IPS-20b (cell line): ENCODE measurements around the gene SLC27A2.

Source experiments
- H3K27ac ChIP-seq: one replicate; pipeline ENCODE4 v1.5.1; 2013; ENCODE audit warnings: low read length
- H3K27me3 ChIP-seq: 2 replicates; pipeline ENCODE4 v1.6.1; 2013; ENCODE audit warnings: mild to moderate bottlenecking, low read length, inconsistent platforms; ENCODE audit not compliant: insufficient read depth
- H3K36me3 ChIP-seq: 2 replicates; pipeline ENCODE4 v1.6.1; 2013; ENCODE audit warnings: low read depth, mild to moderate bottlenecking, inconsistent platforms, low read length, moderate library complexity; ENCODE audit not compliant: insufficient read depth
- H3K4me1 ChIP-seq: 2 replicates; pipeline ENCODE4 v1.6.1; 2013; ENCODE audit warnings: mild to moderate bottlenecking, control low read depth, inconsistent platforms, low read length, moderate library complexity; ENCODE audit not compliant: insufficient read depth
- H3K4me3 ChIP-seq: 2 replicates; pipeline ENCODE4 v1.5.1; 2013; ENCODE audit warnings: mild to moderate bottlenecking, low read length, inconsistent platforms
- H3K9ac ChIP-seq: 2 replicates; pipeline ENCODE4 v1.6.1; 2013; ENCODE audit warnings: low read depth, mild to moderate bottlenecking, inconsistent platforms, low read length, moderate library complexity
- H3K9me3 ChIP-seq: 2 replicates; pipeline ENCODE4 v1.6.1; 2013; ENCODE audit warnings: mild to moderate bottlenecking, low read depth, low read length, inconsistent platforms; ENCODE audit not compliant: insufficient read depth

SLC27A2 gene

GRCh38 chr15:50227076-50227475 lies 45.1 kb downstream of the SLC27A2 start:
- Histone ChIP-seq H3K36me3 (no peaks in the 10 kb centered on the region), H3K27ac (no peak overlapping the region), H3K9ac (no peak overlapping the region), H3K9me3 (no peaks in the 10 kb centered on the region), H3K4me1 (no peaks in the 10 kb centered on the region), H3K27me3 (no peaks in the 10 kb centered on the region), H3K4me3 (no peak overlapping the region)

DNA sequence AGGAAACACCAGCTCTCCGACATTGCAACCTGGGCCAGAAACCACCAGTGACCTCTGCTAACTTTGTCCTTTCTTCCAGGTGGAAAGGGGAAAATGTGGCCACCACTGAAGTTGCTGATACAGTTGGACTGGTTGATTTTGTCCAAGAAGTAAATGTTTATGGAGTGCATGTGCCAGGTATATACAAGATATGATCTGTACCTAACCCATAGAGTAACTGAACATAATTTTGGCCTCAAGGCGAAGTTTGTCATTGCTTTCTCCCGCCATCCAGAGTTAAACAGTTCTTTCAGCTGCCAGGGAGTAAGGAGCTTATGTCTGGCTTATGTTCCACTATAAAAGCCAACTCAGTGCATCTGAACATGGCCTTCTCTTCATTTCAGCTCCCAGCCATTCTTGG lies 46.9 kb downstream of the SLC27A2 start:
- H3K4me1 ChIP-seq = no peaks in the 10 kb centered on the region
- H3K27ac ChIP-seq = no peak overlapping the region
- H3K36me3 ChIP-seq = no peaks in the 10 kb centered on the region
- no peak overlapping the region for H3K9ac ChIP-seq
- no peaks in the 10 kb centered on the region for H3K9me3 ChIP-seq
- no peaks in the 10 kb centered on the region for H3K27me3 ChIP-seq
- H3K4me3 ChIP-seq = no peak overlapping the region

DNA sequence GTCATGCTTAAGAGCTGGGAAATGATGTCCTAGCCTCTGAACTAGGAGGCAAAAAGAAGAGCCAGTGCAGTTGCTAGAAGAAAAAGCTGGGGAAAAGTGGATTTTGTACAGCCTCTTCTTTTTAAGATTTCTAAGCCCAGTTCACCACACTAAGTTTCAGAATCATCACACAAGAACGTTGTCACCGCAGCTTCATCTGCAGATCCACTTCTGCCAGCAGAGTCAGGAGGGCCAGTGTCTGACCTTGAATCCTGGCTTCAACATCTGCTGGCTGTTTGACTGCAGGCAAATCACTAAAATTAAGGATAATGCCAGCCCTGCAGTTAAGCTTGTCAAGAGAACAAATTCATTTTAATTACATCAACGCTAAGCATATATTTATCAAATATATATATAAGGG lies 47.3 kb downstream of the SLC27A2 start:
- H3K27ac ChIP-seq = no peak overlapping the region
- H3K36me3 ChIP-seq = no peaks in the 10 kb centered on the region
- H3K4me3 ChIP-seq = no peak overlapping the region
- no peak overlapping the region for H3K9ac ChIP-seq
- no peaks in the 10 kb centered on the region for H3K9me3 ChIP-seq
- no peaks in the 10 kb centered on the region for H3K27me3 ChIP-seq
- H3K4me1 ChIP-seq = no peaks in the 10 kb centered on the region

GRCh38 chr15:50231761-50232160 lies 49.8 kb downstream of the SLC27A2 start:
- no peaks in the 10 kb centered on the region for H3K9me3 ChIP-seq
- H3K27me3 ChIP-seq = no peaks in the 10 kb centered on the region

GRCh38 chr15:50232791-50233190 lies 50.8 kb downstream of the SLC27A2 start:
- Histone ChIP-seq H3K27ac (no peak overlapping the region), H3K36me3 (no peaks in the 10 kb centered on the region), H3K27me3 (no peaks in the 10 kb centered on the region), H3K4me3 (no peak overlapping the region), H3K9ac (no peak overlapping the region), H3K4me1 (no peaks in the 10 kb centered on the region), H3K9me3 (no peaks in the 10 kb centered on the region)

More at GRCh38 chr15:50231761-50232160, 49.8 kb downstream of the SLC27A2 start:
- Histone ChIP-seq H3K9ac (no peak overlapping the region), H3K27ac (no peak overlapping the region), H3K4me1 (no peaks in the 10 kb centered on the region), H3K36me3 (no peaks in the 10 kb centered on the region), H3K4me3 (no peak overlapping the region)

DNA sequence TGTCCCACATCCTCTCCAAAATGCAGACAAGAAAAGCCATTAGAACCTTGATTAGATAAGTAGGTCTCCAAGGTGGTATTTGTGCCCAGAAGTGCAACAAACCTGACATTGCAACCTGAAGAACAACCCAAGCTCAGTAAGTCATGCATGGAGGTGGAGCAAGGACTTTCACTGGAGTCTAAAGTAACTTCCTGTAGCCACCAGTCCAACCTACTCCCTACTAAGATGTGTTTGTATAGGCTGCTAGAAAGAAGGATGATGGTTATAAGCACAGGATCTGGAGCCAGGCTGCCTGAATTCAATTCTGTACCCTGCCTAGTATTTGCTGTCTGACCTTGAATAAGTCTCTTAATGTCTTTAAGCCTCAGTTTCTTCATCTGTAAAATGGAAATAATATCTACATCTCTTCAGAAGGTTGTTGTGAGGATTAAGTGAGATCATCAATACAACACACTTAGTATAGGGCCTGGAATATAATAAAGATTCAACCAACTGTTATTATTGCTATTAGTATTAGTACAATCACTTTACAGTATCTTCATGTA lies 51.3 kb downstream of the SLC27A2 start:
- Histone ChIP-seq H3K9me3 (no peaks in the 10 kb centered on the region), H3K9ac (no peak overlapping the region), H3K4me3 (no peak overlapping the region), H3K4me1 (no peaks in the 10 kb centered on the region), H3K27me3 (no peaks in the 10 kb centered on the region), H3K36me3 (no peaks in the 10 kb centered on the region), H3K27ac (no peak overlapping the region)

DNA sequence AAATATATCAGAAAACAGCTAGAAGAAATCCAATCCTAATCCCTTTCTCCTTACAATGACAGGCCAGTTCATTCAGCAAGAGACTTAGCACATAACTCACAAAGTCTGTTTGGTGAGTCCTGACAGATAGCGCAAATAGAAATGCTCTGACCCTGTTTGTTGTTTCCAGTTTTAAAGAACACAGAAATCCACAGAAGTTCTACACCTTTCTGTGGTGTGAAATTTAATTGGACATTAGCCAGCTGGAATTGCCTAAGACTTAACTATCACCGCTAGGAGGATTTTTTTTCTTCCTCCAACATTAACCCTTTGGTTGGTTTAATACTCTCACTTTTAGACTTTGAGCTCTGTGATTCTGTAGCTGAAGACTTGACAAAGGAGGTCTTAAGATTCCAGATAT lies 52.8 kb downstream of the SLC27A2 start:
- Histone ChIP-seq H3K9ac (no peak overlapping the region), H3K4me1 (no peaks in the 10 kb centered on the region), H3K9me3 (no peaks in the 10 kb centered on the region), H3K27me3 (no peaks in the 10 kb centered on the region), H3K4me3 (no peak overlapping the region), H3K36me3 (no peaks in the 10 kb centered on the region), H3K27ac (no peak overlapping the region)

GRCh38 chr15:50235794-50236193 lies 53.8 kb downstream of the SLC27A2 start:
- no peak overlapping the region for H3K9ac ChIP-seq
- H3K4me3 ChIP-seq = no peak overlapping the region
- H3K27ac ChIP-seq = no peak overlapping the region
- H3K36me3 ChIP-seq = no peaks in the 10 kb centered on the region
- H3K4me1 ChIP-seq = no peaks in the 10 kb centered on the region
- H3K27me3 ChIP-seq = no peaks in the 10 kb centered on the region
- H3K9me3 ChIP-seq = no peaks in the 10 kb centered on the region

GRCh38 chr15:50236433-50236832 lies 54.4 kb downstream of the SLC27A2 start:
- Histone ChIP-seq H3K27me3 (no peaks in the 10 kb centered on the region), H3K36me3 (no peaks in the 10 kb centered on the region), H3K27ac (no peak overlapping the region), H3K4me3 (no peak overlapping the region), H3K9me3 (no peaks in the 10 kb centered on the region), H3K4me1 (no peaks in the 10 kb centered on the region), H3K9ac (no peak overlapping the region)

- no peak overlapping the region for H3K9ac ChIP-seq
- no peaks in the 10 kb centered on the region for H3K36me3 ChIP-seq
- H3K4me1 ChIP-seq = no peaks in the 10 kb centered on the region
- no peaks in the 10 kb centered on the region for H3K9me3 ChIP-seq
- H3K27ac ChIP-seq = no peak overlapping the region
- no peak overlapping the region for H3K4me3 ChIP-seq
- H3K27me3 ChIP-seq = no peaks in the 10 kb centered on the region
These were observed 56.3 kb downstream of the SLC27A2 start for GRCh38 chr15:50238255-50238654.

- no peak overlapping the region for H3K27ac ChIP-seq
These were observed 59.9 kb downstream of the SLC27A2 start for GRCh38 chr15:50241684-50242450.

DNA sequence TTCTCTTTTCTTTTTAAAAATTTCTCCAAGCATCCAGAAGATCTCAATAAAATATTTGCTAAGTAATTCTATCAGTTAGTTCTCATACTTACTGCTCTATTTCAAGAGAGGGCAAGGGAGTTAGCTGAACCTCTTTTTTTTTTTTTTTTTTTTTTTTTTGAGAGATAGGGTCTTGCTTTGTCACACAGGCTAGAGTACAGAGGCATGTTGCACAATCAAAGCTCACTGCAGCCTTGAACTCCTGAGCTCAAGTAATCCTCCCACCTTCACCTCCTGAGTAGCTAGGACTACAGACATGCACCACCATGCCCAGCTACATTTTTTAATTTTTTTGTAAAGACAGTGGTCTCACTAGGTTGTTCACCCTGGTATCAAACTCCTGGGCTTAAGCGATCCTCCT lies 62.2 kb downstream of the SLC27A2 start:
- H3K4me3 ChIP-seq = no peak overlapping the region
- H3K9me3 ChIP-seq = no peaks in the 10 kb centered on the region
- H3K27ac ChIP-seq = no peak overlapping the region
- H3K4me1 ChIP-seq = no peaks in the 10 kb centered on the region
- H3K27me3 ChIP-seq = no peaks in the 10 kb centered on the region
- no peaks in the 10 kb centered on the region for H3K36me3 ChIP-seq
- no peak overlapping the region for H3K9ac ChIP-seq

More at GRCh38 chr15:50241684-50242450, 59.9 kb downstream of the SLC27A2 start:
- Histone ChIP-seq H3K9ac (no peak overlapping the region), H3K27me3 (no peaks in the 10 kb centered on the region), H3K9me3 (no peaks in the 10 kb centered on the region), H3K4me3 (no peak overlapping the region), H3K4me1 (no peaks in the 10 kb centered on the region), H3K36me3 (no peaks in the 10 kb centered on the region)
